HPDE6-E6E7 (cell line): Measurements from ENCODE around the gene COX19.
A peak's percentile ranks its signal among the peaks of the same experiment; 100 is the strongest.

Experiments used
- DNase-seq: peaks from one replicate; pipeline ENCODE4 v3.0.0; 2011; ENCODE audit warnings: missing footprints; ENCODE audit errors: extremely low spot score

Gene COX19

DNA sequence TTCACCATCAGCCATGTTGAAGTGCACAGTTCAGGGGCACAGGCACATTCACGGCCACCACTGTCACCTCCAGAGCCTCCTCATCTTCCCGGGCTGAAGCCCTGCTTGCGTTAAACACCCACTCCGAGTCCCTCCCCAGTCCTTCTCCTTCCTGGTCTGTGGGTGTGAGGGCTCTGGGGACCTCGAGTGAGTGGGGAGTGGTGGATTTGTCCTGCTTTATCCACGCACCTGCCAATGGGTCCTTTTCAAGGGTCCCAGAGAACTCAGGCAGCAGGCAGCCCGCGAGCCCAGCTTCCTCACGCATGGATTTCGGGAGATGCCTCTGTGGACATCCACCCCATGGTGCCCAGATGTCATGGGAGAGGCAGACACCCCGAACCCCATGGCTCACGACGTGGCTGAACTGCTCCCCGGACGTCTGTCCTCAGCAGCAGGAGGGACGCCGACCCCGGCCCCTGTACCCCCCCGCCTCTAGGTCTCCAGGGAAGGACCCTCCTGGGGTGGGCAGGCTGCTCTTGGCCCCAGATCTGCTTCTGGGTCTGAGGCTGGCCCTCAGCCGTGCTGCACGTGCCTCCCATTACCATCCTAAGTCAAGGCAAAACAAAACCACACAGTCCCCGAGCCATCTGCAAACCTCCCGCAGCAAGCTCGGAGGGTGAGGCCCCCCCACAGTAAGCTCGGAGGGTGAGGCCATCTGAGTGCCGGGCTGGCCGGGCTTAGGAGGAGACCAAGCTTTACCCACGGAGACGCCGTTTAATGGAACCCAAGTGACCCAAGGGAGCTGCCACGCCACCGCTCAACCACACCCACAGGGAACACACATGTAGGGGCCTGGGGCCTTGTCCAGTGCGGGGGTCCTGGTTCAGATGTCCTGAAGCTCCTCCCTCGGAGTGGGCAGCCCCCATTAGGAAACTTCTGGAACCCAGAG lies 16.6 kb upstream of the COX19 start:
- DNase-seq = no peak

GRCh38 chr7:990933-991728 lies 15.8 kb upstream of the COX19 start:
- no peak for DNase-seq

- DNase-seq = no peak
These were observed 15.1 kb upstream of the COX19 start for GRCh38 chr7:990352-990932.

DNA sequence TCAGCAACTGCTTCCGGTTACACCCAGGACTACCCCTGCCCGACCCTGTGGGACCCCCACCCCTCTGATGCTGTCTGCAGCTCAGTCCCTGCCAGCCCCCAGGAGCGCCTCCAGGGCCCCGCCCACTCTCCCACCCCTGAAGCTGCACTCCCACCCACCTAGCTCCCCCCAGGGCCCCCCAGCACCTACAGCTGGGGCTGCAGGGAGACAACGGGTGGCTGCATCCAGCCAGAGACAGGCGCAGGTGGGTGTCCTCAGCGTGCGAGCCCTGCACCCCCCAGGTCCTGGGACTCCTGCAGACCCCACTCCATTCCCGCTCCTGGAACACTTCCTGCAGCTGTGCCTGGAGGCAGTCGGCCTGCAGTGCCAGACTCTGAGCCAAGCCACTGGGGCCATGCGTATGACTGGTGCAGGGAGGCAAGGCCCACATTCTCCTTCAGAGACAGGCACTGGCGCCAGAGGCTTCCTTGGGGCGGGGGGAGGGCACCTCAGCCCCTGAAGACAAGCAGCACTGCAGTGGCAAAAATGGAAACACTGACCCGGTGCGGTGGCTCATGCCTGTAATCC lies 13.7 kb upstream of the COX19 start:
- no peak for DNase-seq

DNA sequence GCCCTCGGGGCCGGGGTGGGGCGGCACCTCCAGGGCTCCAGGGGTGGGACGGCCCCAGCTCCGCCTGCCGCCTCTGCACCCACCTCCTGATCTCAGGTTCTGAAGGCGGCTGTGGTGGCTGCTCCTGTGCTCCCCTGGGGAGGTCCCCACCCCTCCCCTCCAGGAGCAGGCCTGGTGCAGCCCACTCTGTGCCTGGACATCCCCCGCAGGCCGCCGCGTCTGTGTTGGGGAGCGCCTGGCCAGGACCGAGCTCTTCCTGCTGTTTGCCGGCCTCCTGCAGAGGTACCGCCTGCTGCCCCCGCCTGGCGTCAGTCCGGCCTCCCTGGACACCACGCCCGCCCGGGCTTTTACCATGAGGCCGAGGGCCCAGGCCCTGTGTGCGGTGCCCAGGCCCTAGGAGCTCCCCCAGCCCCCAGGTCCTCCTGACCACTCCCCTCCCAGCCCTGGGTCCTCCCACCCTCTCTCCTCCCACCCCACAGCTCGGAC lies 13.1 kb upstream of the COX19 start:
- no peak for DNase-seq

- DNase-seq = no peak
These were observed 12.6 kb upstream of the COX19 start for GRCh38 chr7:987909-988308.

DNA sequence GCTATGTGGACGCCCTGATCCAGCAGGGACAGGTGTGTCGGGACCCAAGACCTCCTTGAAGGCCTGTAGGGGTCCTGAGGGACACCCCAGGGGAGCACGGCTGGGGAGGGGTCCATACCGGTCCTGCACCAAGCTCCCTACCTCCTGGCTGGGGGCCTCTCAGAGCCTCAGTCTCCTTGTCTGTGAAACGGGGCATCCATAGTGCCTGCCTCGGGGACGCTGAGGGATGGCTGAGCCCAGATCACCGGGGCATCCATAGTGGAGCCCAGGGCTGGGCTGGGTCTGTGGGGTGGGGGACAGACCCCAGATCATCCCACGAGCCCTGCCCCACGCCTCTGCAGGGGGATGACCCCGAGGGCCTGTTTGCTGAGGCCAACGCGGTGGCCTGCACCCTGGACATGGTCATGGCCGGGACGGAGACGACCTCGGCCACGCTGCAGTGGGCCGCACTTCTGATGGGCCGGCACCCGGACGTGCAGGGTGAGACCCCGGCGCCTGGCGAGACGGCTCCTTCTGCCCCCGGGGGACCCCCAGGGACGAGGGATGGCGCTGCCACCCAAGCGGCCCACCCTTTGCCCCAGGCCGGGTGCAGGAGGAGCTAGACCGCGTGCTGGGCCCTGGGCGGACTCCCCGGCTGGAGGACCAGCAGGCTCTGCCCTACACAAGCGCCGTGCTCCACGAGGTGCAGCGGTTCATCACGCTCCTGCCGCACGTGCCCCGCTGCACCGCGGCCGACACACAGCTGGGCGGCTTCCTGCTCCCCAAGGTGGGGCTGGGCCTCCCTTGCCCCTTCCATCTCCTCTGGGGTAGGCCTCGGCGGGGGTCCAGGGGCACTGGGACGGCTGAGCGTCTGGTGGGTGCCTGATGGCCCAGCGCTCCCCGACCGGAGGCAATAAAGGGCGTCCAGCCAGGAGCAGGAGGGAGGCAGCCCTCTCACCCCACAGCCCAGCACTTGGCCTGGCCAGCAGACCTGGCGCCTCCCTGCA lies 11.7 kb upstream of the COX19 start:
- no peak for DNase-seq

DNA sequence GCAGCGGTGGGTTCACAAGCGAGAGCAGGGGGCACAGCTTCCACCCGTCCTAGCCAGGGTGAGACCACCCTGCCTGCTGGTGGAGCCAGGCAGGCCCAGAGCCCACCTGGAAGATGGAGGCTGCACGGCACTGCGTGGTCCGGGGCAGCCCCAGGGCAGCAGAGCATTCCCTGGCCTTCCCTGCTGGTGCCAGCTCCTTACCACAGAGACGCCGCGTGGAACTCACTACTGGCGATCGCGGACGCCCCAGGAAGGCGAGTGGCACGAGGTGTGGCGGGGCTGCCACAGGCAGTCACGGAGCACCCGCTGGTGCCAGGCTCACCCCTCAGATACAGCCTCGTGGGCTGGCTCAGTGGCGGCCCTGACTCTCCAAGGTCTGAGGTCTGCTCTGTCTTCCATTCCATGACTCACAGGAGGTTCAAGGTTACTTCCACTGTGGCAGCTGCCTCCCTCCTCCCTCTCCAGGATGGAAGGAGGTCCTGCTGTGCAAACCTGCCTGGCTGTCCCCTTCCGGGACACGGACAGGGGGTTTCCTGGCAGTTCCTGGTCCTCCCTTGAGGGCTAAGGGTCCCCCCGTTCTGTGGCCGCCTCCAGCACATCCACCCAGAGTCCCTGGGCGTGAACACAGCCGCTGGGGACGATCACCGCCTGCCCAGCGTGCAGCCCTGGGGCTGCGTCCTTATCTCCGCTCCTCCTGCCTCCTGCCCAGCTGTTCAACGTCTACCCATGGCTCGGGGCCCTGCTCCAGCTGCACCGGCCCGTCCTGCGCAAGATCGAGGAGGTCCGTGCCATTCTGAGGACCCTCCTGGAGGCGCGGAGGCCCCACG lies 10.8 kb upstream of the COX19 start:
- DNase-seq = peak; percentile 39

- no peak for DNase-seq
These were observed 9.7 kb upstream of the COX19 start for GRCh38 chr7:985127-985416.

GRCh38 chr7:984361-985126 lies 9.2 kb upstream of the COX19 start:
- DNase-seq = no peak

GRCh38 chr7:983616-984071 lies 8.3 kb upstream of the COX19 start:
- DNase-seq = no peak

DNA sequence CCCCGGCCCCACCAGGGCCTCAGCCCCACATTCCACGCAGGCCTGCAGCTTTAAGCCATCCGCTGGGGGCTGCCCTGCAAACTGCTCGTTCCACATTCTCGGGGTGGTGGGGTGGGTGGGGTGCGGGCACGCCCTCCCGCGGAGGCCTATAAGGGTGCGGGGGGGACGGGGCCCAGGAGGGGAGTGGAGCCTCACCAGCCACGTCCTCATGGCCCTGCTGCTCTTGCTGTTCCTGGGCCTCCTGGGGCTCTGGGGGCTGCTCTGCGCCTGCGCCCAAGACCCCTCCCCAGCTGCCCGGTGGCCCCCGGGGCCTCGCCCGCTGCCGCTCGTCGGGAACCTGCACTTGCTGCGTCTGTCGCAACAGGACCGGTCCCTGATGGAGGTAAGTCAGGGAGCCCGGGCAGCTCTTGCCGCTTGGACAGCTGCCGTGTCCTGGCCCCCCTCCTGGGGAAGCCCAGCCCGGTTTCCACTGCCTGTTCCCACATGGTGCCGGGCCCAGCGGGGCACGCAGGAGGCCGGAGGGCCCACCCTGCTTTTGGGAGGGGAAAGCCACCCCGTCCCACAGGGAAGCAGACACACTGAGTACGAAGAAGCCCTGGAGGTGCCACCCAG lies 7.8 kb upstream of the COX19 start, which contains the start of gene CYP2W1:
TSS of gene CYP2W1 (plus strand) at position 178 of the 612 bp plus-strand sequence. CDS start at position 209, 31 bp downstream.
- DNase-seq = no peak

DNA sequence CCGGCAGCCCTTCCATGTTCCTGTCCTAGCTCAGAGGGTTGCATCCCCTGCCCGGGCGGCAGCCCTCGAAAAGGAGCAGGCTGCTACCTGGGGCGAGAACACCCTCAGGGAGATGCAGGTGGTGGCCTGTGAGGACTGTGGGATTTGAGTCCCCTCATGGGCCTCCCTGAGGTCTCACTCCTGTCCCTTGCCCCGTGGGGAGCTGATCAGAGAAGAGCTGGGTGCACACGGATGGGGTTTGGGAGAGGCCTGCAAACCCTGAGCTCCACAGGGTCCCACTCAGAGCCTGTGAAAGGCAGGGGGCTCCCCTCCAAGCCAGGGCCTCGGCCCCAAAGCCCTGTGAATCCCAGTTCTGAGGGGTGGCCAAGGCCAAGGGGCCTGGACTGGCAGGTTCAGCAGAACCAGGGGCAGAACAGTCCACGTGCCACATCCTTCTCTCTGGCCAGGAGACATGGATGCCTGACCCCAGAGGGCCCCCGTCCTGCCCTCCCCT lies 7.2 kb upstream of the COX19 start:
- no peak for DNase-seq

DNA sequence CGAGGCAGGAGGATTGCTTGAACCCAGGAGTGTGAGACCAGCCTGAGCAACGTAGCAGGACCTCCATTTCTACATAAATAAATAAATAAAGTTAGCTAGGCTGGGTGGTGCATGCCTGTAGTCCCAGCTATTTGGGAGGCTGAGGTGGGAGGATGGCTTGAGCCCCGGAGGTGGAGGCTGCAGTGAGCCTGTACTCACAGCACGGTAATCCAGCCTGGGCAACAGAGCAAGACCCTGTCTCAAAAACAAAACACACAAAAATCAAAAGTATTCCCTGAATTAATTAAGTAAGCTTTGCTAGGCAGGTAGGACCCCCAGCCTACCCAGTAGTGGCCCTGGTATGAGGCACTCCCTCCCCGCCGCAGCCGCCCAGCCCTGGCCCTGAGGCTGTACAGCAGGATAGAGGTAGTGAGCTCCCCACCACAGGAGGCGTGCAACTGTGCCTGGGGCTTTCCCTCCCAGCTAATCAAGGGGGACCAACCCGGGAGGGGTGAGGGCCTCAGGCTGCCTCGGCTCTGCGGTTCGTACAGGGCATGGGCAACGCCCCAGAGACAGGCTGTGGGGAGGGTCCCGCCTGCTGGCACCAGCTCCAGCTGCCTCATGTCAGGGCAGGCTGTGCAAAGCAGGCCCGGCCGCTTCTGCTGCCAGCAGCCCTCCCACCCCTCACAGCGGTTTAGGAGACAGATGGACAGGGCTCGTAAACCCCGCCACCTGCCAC lies 6.6 kb upstream of the COX19 start:
- DNase-seq = no peak

- DNase-seq = no peak
These were observed 4.7 kb upstream of the COX19 start for GRCh38 chr7:979886-980571.

DNA sequence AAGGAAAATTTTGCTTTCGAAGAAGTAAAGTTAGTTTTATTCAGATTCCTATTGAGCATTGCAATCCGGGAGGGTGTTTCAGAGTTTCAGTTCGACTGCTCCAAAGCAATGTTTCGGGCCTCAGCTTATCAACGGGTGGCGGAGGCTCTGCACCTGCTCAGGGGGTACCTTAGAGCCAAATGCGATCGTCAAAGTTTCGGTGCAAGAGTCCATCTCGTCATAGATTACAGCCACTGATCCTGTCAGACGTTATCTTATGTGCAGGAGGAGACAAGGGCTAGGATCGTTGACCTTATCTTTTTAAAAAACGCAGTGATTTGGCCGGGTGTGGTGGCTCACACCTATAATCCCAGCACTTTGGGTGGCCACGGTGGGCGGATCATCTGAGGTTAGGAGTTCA lies 3.8 kb upstream of the COX19 start:
- no peak for DNase-seq

DNA sequence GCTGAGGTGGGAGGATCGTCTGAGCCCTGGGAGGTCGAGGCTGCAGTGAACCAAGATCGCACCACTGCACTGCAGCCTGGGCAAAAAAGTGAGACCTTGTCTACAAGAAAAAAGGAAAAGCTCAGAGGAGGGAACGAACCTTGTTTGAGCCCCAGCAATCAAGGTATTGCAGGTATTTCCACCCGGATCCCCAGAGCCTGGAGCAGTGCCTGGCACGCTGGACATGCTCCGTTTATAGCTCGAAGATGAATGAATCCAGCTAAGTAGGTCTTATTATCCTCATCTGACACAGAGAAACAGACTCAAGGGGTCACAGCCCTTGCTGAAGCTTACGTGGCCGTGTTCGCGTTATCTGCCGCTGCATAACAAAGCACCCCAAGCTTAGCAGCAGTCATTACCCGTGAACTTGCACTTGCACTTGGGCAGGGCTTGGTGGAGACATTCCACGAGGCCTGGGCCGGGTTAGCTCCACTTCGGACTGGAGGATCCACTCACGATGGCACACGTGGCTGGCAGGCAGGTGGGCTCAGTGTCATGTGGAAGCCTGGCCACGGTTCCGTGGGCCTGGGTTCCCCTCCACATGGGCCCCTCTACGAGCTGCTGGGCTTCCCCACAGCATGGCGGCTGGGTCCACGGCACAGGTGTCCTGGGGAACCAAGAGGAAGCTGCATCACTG lies 3.2 kb upstream of the COX19 start:
- no peak for DNase-seq
